GM10266 (cell line): ENCODE results near the gene GSTT2B.
"Not testable (repeated sequence)": the region's sequence is repeated elsewhere in the genome, so short reads cannot be mapped to it uniquely, and the experiment has no call there.

ENCODE experiments used
- DNase-seq: peaks from one replicate; pipeline ENCODE4 v3.0.0; 2012; ENCODE audit errors: extremely low spot score
- TF ChIP-seq, protein P1 (sequence below): IDR thresholded peaks from 2 replicates; pipeline ENCODE4 v1.5.1; 2012; ENCODE audit warnings: mild to moderate bottlenecking, low read depth; ENCODE audit not compliant: control insufficient read depth, insufficient read depth; ENCODE audit errors: missing control alignments

Gene GSTT2B

DNA sequence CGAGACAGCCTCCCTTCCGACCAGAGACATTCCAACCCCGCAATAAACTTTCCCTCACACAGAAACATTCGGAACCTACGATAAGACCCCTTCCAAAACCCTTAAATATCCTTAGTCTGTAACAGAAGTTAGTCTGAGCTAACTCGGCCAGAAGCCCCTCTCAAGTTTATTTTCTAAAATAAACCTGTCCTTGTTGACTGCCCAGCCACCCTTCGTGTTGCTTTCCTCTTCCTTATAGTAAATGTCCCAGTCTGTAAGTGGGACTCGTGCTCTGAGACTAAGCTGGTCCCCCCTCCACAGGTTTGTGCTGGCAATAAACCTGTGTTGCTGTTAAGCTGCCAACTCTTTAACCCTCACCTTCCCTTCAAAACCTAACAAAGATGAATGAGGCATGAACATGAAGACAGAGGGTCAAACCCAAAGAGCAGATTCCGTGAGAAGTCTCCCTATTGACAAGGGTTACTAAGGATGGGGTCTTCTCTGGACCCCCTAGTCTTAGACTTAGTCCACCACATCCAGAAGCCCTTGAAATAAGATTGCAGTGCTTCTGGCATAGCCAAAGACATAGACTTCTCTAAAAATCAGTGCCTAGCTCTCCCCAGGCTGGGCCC, 48.6 kb downstream of the GSTT2B start:
- TF ChIP-seq, protein P1, sequence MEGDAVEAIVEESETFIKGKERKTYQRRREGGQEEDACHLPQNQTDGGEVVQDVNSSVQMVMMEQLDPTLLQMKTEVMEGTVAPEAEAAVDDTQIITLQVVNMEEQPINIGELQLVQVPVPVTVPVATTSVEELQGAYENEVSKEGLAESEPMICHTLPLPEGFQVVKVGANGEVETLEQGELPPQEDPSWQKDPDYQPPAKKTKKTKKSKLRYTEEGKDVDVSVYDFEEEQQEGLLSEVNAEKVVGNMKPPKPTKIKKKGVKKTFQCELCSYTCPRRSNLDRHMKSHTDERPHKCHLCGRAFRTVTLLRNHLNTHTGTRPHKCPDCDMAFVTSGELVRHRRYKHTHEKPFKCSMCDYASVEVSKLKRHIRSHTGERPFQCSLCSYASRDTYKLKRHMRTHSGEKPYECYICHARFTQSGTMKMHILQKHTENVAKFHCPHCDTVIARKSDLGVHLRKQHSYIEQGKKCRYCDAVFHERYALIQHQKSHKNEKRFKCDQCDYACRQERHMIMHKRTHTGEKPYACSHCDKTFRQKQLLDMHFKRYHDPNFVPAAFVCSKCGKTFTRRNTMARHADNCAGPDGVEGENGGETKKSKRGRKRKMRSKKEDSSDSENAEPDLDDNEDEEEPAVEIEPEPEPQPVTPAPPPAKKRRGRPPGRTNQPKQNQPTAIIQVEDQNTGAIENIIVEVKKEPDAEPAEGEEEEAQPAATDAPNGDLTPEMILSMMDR = no peak

DNA sequence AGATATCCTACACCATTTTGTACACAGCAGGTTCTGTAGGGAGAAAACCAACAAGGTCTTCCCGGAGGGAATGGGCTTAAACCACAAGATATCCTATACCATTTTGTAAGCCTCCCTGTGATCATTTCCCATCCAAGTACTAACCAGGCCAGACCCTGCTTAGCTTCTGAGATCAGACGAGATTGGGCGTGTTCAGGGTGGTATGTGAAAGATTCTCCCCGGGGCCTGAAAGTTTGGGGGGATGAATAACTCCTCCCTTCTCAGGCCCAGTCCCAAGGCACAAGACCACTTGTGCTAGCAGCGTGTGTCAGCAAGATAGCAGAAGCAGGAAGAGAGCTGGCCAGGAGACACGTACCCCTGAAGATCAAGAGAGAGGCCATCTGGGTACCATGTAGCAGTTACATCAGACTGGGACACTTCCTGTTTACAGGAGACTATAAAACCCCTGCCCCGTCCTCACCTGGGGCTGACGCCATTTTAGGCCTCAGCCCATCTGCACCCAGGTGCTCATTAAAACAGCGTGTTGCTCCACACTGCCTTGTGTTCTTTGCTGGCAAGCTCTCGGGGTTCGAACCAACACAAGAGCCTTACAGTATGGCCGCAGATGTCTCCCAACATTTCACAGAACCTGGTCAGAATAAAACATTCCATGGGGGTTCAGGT, 49.5 kb downstream of the GSTT2B start:
- DNase-seq = no peak
- TF ChIP-seq, protein P1 = no peak

More for the DNA sequence above, 48.6 kb downstream of the GSTT2B start:
- no peak for DNase-seq

DNA sequence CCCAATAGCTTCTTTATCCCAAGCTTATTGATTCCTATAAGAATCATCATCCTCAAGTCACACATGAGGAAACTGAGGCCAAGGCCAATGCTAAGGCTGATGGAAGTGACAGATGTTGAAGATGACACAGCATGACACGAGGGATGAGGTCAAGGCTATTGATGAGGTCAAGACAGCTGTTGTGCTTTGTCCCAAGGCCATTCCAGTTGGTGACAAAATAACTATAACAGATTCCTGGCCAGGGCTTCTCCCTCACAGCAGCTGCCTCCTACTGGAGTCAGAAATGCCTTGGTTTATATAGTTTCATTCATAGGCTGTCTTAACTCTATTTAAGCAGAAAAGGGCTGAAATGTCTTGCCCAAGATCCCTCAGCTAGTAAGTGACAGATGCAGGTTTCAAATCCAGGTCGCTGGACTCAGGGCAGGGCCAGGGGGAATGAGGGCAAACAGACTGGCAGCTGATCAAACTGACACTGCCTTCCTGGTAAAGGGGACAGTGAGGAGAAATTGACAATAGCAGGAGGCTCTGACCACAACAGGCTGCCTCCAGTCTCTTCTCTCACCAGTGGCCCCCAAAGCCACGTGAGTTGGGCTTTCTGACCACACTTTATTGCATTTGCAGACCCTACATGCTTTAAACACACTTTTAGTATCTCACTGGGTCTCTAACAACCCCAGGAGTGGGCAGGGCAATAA, 50.4 kb downstream of the GSTT2B start:
- no peak for DNase-seq
- TF ChIP-seq, protein P1 = no peak

DNA sequence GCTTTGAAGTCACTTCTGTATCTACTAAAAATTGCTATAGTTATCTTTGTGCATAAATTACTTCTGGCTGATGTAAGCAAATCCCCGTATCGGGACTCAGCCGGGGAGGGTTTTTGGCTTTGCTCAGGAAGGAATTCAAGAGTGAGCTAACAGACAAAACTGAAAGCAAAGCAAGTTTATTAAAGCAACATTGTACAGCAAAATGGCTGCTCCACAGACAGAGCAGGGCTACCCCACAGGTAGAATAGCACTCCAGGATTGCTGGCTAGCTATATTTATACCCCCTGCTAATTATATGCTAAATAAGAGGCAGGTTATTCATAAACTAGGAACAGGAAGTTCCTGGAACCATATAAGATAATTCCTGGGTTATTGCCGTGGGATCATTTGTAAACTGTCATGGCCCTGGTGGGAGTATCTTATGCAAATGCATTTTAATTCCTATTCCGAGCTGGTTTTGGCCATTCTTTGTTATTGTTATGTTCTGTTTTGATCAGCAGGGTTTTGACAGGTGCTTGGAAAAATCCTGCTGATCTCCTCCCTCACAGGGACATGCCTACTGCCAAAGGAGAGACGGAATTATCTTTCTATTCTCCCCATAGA, 51.6 kb downstream of the GSTT2B start:
- no peak for DNase-seq
- TF ChIP-seq, protein P1 = no peak

DNA sequence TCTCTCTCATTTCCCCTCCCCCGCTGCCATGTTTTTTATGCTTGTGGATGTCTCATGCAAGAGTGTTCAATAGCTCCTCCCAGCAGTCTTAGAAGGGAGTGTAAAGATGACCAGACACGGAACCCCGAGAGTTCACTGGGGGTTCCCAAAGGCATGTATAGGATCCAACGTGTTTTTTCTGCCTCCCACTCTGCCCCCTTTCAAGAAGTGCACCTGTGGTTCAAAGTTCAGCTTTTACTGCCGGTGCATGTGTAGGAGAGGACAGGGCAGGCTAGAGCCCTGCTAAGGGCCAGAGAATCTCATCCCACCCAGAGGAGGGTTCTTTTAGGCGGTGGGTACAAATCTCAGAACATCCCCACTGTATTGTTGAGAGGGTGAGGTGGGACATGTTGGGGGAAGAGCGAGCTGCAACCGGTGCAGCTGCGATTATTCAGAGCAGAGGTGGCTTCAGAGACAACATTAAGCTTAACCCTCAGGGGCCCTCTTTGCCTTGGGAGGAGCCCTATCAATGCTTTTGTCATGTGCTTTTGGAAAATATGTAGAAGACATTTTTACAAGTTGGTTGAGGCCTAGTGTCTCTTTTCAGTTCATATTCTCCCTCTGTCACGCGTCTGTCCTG, 52.3 kb downstream of the GSTT2B start:
- DNase-seq = no peak
- TF ChIP-seq, protein P1 = no peak

DNA sequence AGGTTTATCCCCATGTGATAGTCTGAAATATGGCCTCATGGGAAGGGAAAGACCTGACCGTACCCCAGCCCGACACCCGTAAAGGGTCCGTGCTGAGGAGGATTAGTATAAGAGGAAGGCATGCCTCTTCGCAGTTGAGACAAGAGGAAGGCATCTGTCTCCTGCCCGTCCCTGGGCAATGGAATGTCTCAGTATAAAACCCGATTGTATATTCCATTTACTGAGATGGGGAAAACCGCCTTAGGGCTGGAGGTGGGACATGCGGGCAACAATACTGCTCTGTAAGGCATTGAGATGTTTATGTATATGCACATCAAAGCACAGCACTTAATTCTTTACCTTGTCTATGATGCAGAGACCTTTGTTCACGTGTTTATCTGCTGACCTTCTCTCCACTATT, 53.6 kb downstream of the GSTT2B start:
- DNase-seq = not testable (repeated sequence)
